HUES64 (cell line): Measurements from ENCODE around the gene ABCA8. TPM values are rescaled to one million over a fixed set of nuclear protein-coding genes. Genes with fewer than 3 reads are reported as not detected.
"Not testable (repeated sequence)": the region's sequence is repeated elsewhere in the genome, so short reads cannot be mapped to it uniquely, and the experiment has no call there.

ENCODE experiments used
- H3K27ac ChIP-seq: 2 replicates; pipeline ENCODE4 v1.7.0; 2013; ENCODE audit warnings: low read depth, low read length, inconsistent platforms
- H3K27me3 ChIP-seq: 2 replicates; pipeline ENCODE4 v1.6.1; 2013; ENCODE audit warnings: mild to moderate bottlenecking, low read length; ENCODE audit not compliant: insufficient read depth
- H3K36me3 ChIP-seq: 2 replicates; pipeline ENCODE4 v1.6.1; 2013; ENCODE audit warnings: mild to moderate bottlenecking, low read length; ENCODE audit not compliant: insufficient read depth
- H3K4me1 ChIP-seq: 2 replicates; pipeline ENCODE4 v1.6.1; 2013; ENCODE audit warnings: mild to moderate bottlenecking, low read length, moderate library complexity; ENCODE audit not compliant: insufficient read depth
- H3K4me3 ChIP-seq: 2 replicates; pipeline ENCODE4 v1.5.1; 2013; ENCODE audit warnings: mild to moderate bottlenecking, low read length, moderate library complexity
- H3K9ac ChIP-seq: 2 replicates; pipeline ENCODE4 v1.6.1; 2013; ENCODE audit warnings: mild to moderate bottlenecking, low read depth, low read length
- H3K9me3 ChIP-seq: 2 replicates; pipeline ENCODE4 v1.6.1; 2013; ENCODE audit warnings: low read depth, low read length; ENCODE audit not compliant: insufficient read depth
- WGBS: fragments of 150-250, 120-280 bp; methylation state at CpG from one replicate; pipeline ENCODE4 v1.1.7; 2013; ENCODE audit warnings: missing lambda C conversion rate; 5-methylcytosine and 5-hydroxymethylcytosine counted together
- polyA plus RNA-seq, 2 experiments: library from polyadenylated mRNA; stranded (reverse); fragments of 50-300 nt; gene quantifications; one replicate each; pipeline ENCODE4 v1.2.3, GENCODE V29; 2013

Gene ABCA8, protein sequence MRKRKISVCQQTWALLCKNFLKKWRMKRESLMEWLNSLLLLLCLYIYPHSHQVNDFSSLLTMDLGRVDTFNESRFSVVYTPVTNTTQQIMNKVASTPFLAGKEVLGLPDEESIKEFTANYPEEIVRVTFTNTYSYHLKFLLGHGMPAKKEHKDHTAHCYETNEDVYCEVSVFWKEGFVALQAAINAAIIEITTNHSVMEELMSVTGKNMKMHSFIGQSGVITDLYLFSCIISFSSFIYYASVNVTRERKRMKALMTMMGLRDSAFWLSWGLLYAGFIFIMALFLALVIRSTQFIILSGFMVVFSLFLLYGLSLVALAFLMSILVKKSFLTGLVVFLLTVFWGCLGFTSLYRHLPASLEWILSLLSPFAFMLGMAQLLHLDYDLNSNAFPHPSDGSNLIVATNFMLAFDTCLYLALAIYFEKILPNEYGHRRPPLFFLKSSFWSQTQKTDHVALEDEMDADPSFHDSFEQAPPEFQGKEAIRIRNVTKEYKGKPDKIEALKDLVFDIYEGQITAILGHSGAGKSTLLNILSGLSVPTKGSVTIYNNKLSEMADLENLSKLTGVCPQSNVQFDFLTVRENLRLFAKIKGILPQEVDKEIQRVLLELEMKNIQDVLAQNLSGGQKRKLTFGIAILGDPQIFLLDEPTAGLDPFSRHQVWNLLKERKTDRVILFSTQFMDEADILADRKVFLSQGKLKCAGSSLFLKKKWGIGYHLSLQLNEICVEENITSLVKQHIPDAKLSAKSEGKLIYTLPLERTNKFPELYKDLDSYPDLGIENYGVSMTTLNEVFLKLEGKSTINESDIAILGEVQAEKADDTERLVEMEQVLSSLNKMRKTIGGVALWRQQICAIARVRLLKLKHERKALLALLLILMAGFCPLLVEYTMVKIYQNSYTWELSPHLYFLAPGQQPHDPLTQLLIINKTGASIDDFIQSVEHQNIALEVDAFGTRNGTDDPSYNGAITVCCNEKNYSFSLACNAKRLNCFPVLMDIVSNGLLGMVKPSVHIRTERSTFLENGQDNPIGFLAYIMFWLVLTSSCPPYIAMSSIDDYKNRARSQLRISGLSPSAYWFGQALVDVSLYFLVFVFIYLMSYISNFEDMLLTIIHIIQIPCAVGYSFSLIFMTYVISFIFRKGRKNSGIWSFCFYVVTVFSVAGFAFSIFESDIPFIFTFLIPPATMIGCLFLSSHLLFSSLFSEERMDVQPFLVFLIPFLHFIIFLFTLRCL (N-terminal part only)
- polyA plus RNA-seq (2013, experiment 1 of 2), result 0.50 TPM
- 0.89 TPM for polyA plus RNA-seq (2013, experiment 2 of 2)

- 88% methylated on average over 4 of the region's 4 CpGs for WGBS
- H3K4me1 ChIP-seq, result no peaks in the 10 kb centered on the region
- no peaks in the 10 kb centered on the region for H3K36me3 ChIP-seq
- H3K27me3 ChIP-seq, result no peaks in the 10 kb centered on the region
- H3K9ac ChIP-seq, result no peak within 1 kb of the TSS
- no peak within 1 kb of the TSS for H3K4me3 ChIP-seq
- H3K27ac ChIP-seq, result no peak within 1 kb of the TSS
- H3K9me3 ChIP-seq, result no peaks in the 10 kb centered on the region
These were observed at the start of gene ABCA8 for GRCh38 chr17:68955181-68955841. TSS of gene ABCA8 (minus strand) at chr17:68955392. CDS start at chr17:68942034, 13,358 bp downstream.

DNA sequence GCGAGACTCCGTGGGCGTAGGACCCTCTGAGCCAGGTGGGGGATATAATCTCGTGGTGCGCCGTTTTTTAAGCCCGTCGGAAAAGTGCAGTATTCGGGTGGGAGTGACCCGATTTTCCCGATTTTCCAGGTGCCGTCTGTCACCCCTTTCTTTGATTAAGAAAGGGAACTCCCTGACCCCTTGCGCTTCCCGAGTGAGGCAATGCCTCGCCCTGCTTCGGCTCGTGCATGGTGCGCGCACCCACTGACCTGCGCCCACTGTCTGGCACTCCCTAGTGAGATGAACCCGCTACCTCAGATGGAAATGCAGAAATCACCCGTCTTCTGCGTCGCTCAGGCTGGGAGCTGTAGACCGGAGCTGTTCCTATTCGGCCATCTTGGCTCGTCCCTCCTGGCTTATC is 49.6 kb upstream of the ABCA8 start:
- 49% methylated on average over 15 of the region's 27 CpGs for WGBS
- peak overlapping the region; percentile 23; the same call in 1 of the 2 replicates for H3K4me3 ChIP-seq
- not testable (repeated sequence) for H3K27ac ChIP-seq, H3K4me1 ChIP-seq, H3K27me3 ChIP-seq, H3K9me3 ChIP-seq, H3K36me3 ChIP-seq, H3K9ac ChIP-seq

DNA sequence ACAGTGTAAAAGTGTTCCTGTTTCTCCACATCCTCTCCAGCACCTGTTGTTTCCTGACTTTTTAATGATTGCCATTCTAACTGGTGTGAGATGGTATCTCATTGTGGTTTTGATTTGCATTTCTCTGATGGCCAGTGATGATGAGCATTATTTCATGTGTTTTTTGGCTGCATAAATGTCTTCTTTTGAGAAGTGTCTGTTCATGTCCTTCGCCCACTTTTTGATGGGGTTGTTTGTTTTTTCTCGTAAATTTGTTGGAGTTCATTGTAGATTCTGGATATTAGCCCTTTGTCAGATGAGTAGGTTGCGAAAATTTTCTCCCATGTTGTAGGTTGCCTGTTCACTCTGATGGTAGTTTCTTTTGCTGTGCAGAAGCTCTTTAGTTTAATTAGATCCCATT is 44.6 kb upstream of the ABCA8 start:
- not testable (repeated sequence) for H3K4me3 ChIP-seq, H3K4me1 ChIP-seq, H3K36me3 ChIP-seq, H3K9ac ChIP-seq, H3K27me3 ChIP-seq, H3K9me3 ChIP-seq, H3K27ac ChIP-seq
- no CpG with 5 or more reads among the region's 3 CpGs for WGBS

DNA sequence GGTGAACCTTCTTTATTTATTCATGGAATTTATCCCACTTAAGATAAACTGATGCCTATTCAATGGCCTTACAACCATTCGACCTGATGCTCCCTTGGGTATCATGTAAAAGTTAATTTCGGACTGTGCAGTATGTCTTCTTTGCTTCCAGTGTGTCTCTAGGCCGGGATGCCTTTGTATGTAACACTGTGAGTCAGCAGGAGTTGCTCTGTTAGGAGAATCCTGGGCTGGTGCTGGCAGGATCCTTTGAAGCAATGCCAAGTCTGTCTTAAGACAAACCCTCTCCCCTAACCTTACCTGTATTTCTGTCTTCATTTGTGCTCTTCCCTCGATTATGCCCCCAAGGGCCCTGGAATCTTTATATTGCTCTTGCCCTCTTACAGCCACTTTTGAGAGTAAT is 37.9 kb upstream of the ABCA8 start:
- H3K9me3 ChIP-seq, result no peaks in the 10 kb centered on the region
- WGBS, result 89% methylated on average over 4 of the region's 4 CpGs
- peaks cover 6% of the 10 kb centered on the region; the same call in 1 of the 2 replicates for H3K4me1 ChIP-seq
- no peak overlapping the region for H3K9ac ChIP-seq
- no peak overlapping the region for H3K4me3 ChIP-seq
- no peak overlapping the region for H3K27ac ChIP-seq
- H3K27me3 ChIP-seq, result no peaks in the 10 kb centered on the region
- H3K36me3 ChIP-seq, result no peaks in the 10 kb centered on the region

DNA sequence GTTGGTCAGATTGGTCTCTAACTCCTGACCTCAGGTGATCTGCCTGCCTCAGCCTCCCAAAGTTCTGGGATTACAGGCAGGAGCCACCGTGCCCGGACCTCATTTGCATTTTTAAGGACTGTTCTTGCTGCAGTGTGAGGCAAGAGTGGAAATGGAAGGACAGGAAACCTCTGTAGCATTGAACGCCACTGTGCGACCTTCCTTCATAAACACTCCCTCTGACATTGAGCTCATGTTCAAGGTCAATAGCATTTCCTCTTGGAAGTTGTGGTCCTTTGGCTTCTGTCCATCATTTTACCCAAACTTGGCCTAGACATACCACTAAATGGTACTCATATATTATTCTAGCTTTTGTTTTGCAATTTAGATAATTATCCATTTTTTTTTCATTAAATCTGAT is 32.8 kb upstream of the ABCA8 start:
- Histone ChIP-seq H3K4me3 (no peak overlapping the region), H3K27ac (no peak overlapping the region), H3K4me1 (peaks cover 6% of the 10 kb centered on the region; the same call in 1 of the 2 replicates), H3K9me3 (no peaks in the 10 kb centered on the region), H3K9ac (no peak overlapping the region), H3K36me3 (no peaks in the 10 kb centered on the region), H3K27me3 (no peaks in the 10 kb centered on the region)
- whole genome bisulfite sequencing, result 77% methylated on average over 4 of the region's 4 CpGs

DNA sequence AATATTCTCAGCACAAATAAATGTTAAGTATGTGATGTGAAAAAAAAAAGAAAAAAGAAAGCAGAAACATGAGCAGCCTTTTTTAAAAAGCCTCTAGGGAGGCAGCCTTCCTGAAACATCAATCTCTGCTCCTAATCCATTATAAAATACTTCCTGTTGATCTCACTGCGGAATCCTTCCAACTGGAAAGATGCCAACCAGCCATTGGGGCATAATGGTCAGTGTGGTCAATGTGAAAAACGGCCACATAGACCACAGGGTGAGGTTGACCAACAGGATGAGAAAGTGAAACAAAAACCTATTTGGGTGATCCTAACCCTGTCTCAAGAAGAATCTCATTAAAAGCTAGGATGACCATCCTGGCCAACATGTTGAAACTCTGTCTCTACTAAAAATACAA is 26.1 kb upstream of the ABCA8 start:
- no peak overlapping the region for H3K4me3 ChIP-seq
- WGBS, result 91% methylated on average over 2 of the region's 2 CpGs

DNA sequence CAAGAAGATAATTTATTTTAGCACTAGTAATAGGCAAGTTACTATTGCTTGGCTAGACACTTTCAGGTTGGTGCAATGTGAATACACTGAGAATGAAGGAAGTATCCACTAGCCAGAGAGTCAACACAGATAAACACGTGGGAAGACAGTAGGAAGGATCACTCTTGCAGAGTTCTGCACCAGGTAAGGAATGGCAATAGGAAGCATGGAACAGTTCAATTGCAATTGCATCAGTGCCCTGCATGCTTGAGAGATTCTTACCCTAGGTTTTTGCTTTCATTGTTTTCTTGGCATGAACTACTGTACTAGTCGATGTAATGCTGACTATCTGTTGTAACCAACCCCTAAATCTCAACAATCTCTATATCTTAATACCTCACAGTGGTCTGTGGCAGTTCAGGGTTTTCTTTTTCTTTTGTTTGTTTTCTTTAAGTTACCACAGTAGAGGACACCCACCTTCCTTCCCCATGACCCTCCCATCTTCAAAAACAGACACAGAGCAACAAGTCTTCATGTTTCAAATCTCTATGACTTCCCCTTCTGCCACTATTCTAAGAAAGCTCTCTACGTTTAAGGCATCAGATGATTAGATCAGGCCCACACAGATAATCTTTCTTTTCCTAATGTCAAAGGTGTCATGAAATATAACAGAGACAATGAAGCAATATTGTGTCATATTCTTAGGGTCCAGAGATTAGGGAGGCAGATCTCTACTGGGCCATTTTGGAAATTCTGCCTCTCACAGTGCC is 18.1 kb upstream of the ABCA8 start:
- Histone ChIP-seq H3K36me3 (no peaks in the 10 kb centered on the region), H3K9me3 (no peaks in the 10 kb centered on the region), H3K27ac (no peak overlapping the region), H3K4me1 (no peaks in the 10 kb centered on the region), H3K27me3 (no peaks in the 10 kb centered on the region), H3K9ac (no peak overlapping the region), H3K4me3 (no peak overlapping the region)
- WGBS, result 87% methylated on average over 3 of the region's 3 CpGs

More for the DNA sequence above, 26.1 kb upstream of the ABCA8 start:
- H3K9ac ChIP-seq, result no peak overlapping the region
- no peaks in the 10 kb centered on the region for H3K36me3 ChIP-seq
- H3K4me1 ChIP-seq, result no peaks in the 10 kb centered on the region
- no peaks in the 10 kb centered on the region for H3K9me3 ChIP-seq
- H3K27me3 ChIP-seq, result no peaks in the 10 kb centered on the region
- H3K27ac ChIP-seq, result no peak overlapping the region

- Histone ChIP-seq H3K36me3 (no peaks in the 10 kb centered on the region), H3K27ac (no peak overlapping the region), H3K4me1 (no peaks in the 10 kb centered on the region), H3K9me3 (no peaks in the 10 kb centered on the region), H3K27me3 (no peaks in the 10 kb centered on the region), H3K4me3 (no peak overlapping the region), H3K9ac (no peak overlapping the region)
- WGBS, result 94% methylated on average over 2 of the region's 4 CpGs
These were observed 17.0 kb upstream of the ABCA8 start for GRCh38 chr17:68972119-68972704.

DNA sequence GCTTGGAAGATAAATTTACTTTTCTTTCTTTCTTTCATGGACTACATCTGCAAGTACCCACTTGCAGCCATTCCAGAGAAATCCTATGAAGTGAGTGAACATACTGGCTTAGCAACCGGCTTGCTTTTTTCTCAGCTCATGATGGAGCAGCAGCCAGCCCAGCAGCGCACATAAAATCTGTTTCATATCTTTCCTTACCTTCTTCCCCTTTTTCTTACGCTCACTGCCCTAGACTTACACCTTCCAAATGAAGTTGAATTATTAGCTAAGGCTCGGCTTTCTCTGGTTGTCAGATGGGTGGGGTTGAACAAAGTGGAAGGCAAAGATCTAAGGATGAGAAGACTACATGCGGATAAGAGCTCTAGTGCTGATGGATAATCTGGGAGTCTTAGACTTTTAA is 13.9 kb upstream of the ABCA8 start:
- H3K36me3 ChIP-seq, result no peaks in the 10 kb centered on the region

GRCh38 chr17:68963958-68964357 is 8.8 kb upstream of the ABCA8 start:
- WGBS, result 88% methylated on average over 3 of the region's 4 CpGs

More for the DNA sequence above, 13.9 kb upstream of the ABCA8 start:
- Histone ChIP-seq H3K9ac (no peak overlapping the region), H3K27me3 (no peaks in the 10 kb centered on the region), H3K27ac (no peak overlapping the region), H3K4me3 (no peak overlapping the region), H3K9me3 (no peaks in the 10 kb centered on the region), H3K4me1 (no peaks in the 10 kb centered on the region)
- 93% methylated on average over 4 of the region's 5 CpGs for WGBS

More at GRCh38 chr17:68963958-68964357, 8.8 kb upstream of the ABCA8 start:
- Histone ChIP-seq H3K36me3 (no peaks in the 10 kb centered on the region), H3K4me3 (no peak overlapping the region), H3K27ac (no peak overlapping the region), H3K27me3 (no peaks in the 10 kb centered on the region), H3K9ac (no peak overlapping the region), H3K9me3 (no peaks in the 10 kb centered on the region), H3K4me1 (no peaks in the 10 kb centered on the region)
